Endothelial cell of coronary artery (primary cell): Measurements from ENCODE around the gene BMP7. TPM values are rescaled to one million over a fixed set of nuclear protein-coding genes. Genes with fewer than 3 reads are reported as not detected.

Source experiments
- total RNA-seq: library from RNA; depleted of rRNA; stranded (reverse); fragments of >200 nt; gene quantifications from 2 replicates; pipeline ENCODE4 v1.2.3, GENCODE V29; 2014

BMP7 gene
- total RNA-seq: not detected in 2 replicates

GRCh38 chr20:57266291-57267157 is at the start of gene BMP7:
Gene BMP7, minus strand, starts transcription at chr20:57266641. Its CDS starts 519 bp downstream, at chr20:57266122.

Other genes with a start within 250 kb of the BMP7 start
- not detected in 2 replicates for gene SPO11, start 63.2 kb upstream of the BMP7 start, total RNA-seq
- 27.7 TPM in 2 replicates for gene RAE1, start 84.6 kb upstream of the BMP7 start, total RNA-seq
- gene RBM38, start 124.8 kb upstream of the BMP7 start, total RNA-seq: 18.8 and 22.9 TPM in 2 replicates